ENCODE data around the gene HMGB3. TPM values are rescaled to one million over a fixed set of nuclear protein-coding genes. Genes with fewer than 3 reads are reported as not detected.
"Not testable (repeated sequence)": the region's sequence is repeated elsewhere in the genome, so short reads cannot be mapped to it uniquely, and the experiment has no call there.

The HMGB3 gene
- polyA plus RNA-seq, 4 donors: 14.1 to 53.7 (median 30.6) TPM

- FAIRE-seq (no peak), DNase-seq (no peak)
- Histone ChIP-seq H3K36me3 (ENCODE audit: control insufficient read depth in 3 of 3, insufficient read depth in 2 of 3, low read depth in 1 of 3, low read length in 3 of 3) (no peaks in the 10 kb centered on the region), H3K4me3 (ENCODE audit: low read depth in 1 of 3, low read length in 3 of 3) (no peak overlapping the region), H3K4me1 (ENCODE audit: control insufficient read depth in 3 of 3, insufficient read depth in 2 of 3, low read depth in 1 of 3, low read length in 2 of 3) (no peaks in the 10 kb centered on the region), H3K27me3 (ENCODE audit: control insufficient read depth in 3 of 3, insufficient read depth in 3 of 3, low read length in 3 of 3) (peaks cover 0 to 3% (median 0%) of the 10 kb centered on the region in 3 donors), H3K9me3 (ENCODE audit: control insufficient read depth in 2 of 2, insufficient read depth in 1 of 2, low read depth in 1 of 2, low read length in 1 of 2) (no peaks in the 10 kb centered on the region), H3K27ac (ENCODE audit: low read depth in 1 of 3, low read length in 2 of 3) (no peak overlapping the region)
- WGBS, 3 donors: 61 to 70% (median 63%) methylated on average over 9 of the region's 9 CpGs
These were observed 40.1 kb upstream of the HMGB3 start for GRCh38 chrX:150942942-150943594.

- DNase-seq (no peak), FAIRE-seq (no peak)
- H3K4me3 ChIP-seq (ENCODE audit: low read depth in 1 of 3, low read length in 3 of 3): no peak overlapping the region
- peaks cover 0 to 3% (median 0%) of the 10 kb centered on the region in 3 donors for H3K27me3 ChIP-seq (ENCODE audit: control insufficient read depth in 3 of 3, insufficient read depth in 3 of 3, low read length in 3 of 3)
- H3K4me1 ChIP-seq (ENCODE audit: control insufficient read depth in 3 of 3, insufficient read depth in 2 of 3, low read depth in 1 of 3, low read length in 2 of 3): no peaks in the 10 kb centered on the region
- 69 to 80% (median 75%) methylated on average over 2 to 3 of the region's 3 CpGs for WGBS, 3 donors
- H3K27ac ChIP-seq (ENCODE audit: low read depth in 1 of 3, low read length in 2 of 3): no peak overlapping the region
- no peaks in the 10 kb centered on the region for H3K36me3 ChIP-seq (ENCODE audit: control insufficient read depth in 3 of 3, insufficient read depth in 2 of 3, low read depth in 1 of 3, low read length in 3 of 3)
- no peaks in the 10 kb centered on the region for H3K9me3 ChIP-seq (ENCODE audit: control insufficient read depth in 2 of 2, insufficient read depth in 1 of 2, low read depth in 1 of 2, low read length in 1 of 2)
These were observed 38.9 kb upstream of the HMGB3 start for GRCh38 chrX:150944233-150944632.

GRCh38 chrX:150954951-150955350, 28.2 kb upstream of the HMGB3 start:
- 69 to 82% (median 72%) methylated on average over 3 of the region's 3 CpGs for WGBS, 3 donors
- DNase-seq (no peak), FAIRE-seq (no peak)
- no peaks in the 10 kb centered on the region for H3K36me3 ChIP-seq (ENCODE audit: control insufficient read depth in 3 of 3, insufficient read depth in 2 of 3, low read depth in 1 of 3, low read length in 3 of 3)
- no peak overlapping the region for H3K27ac ChIP-seq (ENCODE audit: low read depth in 1 of 3, low read length in 2 of 3)
- H3K9me3 ChIP-seq (ENCODE audit: control insufficient read depth in 2 of 2, insufficient read depth in 1 of 2, low read depth in 1 of 2, low read length in 1 of 2): no peaks in the 10 kb centered on the region
- H3K4me1 ChIP-seq (ENCODE audit: control insufficient read depth in 3 of 3, insufficient read depth in 2 of 3, low read depth in 1 of 3, low read length in 2 of 3): no peaks in the 10 kb centered on the region
- no peak overlapping the region for H3K4me3 ChIP-seq (ENCODE audit: low read depth in 1 of 3, low read length in 3 of 3)
- H3K27me3 ChIP-seq (ENCODE audit: control insufficient read depth in 3 of 3, insufficient read depth in 3 of 3, low read length in 3 of 3): peaks cover 0 to 2% (median 0%) of the 10 kb centered on the region in 3 donors

GRCh38 chrX:150955590-150955989, 27.5 kb upstream of the HMGB3 start:
- WGBS, 3 donors: 79 to 93% (median 84%) methylated on average over 2 of the region's 2 CpGs

GRCh38 chrX:150958177-150958576, 25.0 kb upstream of the HMGB3 start:
- Histone ChIP-seq H3K4me1 (ENCODE audit: control insufficient read depth in 3 of 3, insufficient read depth in 2 of 3, low read depth in 1 of 3, low read length in 2 of 3) (no peaks in the 10 kb centered on the region), H3K4me3 (ENCODE audit: low read depth in 1 of 3, low read length in 3 of 3) (no peak overlapping the region), H3K27ac (ENCODE audit: low read depth in 1 of 3, low read length in 2 of 3) (no peak overlapping the region), H3K27me3 (ENCODE audit: control insufficient read depth in 3 of 3, insufficient read depth in 3 of 3, low read length in 3 of 3) (peaks cover 0 to 2% (median 0%) of the 10 kb centered on the region in 3 donors), H3K9me3 (ENCODE audit: control insufficient read depth in 2 of 2, insufficient read depth in 1 of 2, low read depth in 1 of 2, low read length in 1 of 2) (no peaks in the 10 kb centered on the region), H3K36me3 (ENCODE audit: control insufficient read depth in 3 of 3, insufficient read depth in 2 of 3, low read depth in 1 of 3, low read length in 3 of 3) (no peaks in the 10 kb centered on the region)
- no peak for DNase-seq
- FAIRE-seq: no peak
- 59 to 100% (median 63%) methylated on average over 1 of the region's 1 CpG for WGBS, 3 donors

More at GRCh38 chrX:150955590-150955989, 27.5 kb upstream of the HMGB3 start:
- H3K27me3 ChIP-seq (ENCODE audit: control insufficient read depth in 3 of 3, insufficient read depth in 3 of 3, low read length in 3 of 3): peaks cover 0 to 2% (median 0%) of the 10 kb centered on the region in 3 donors
- H3K36me3 ChIP-seq (ENCODE audit: control insufficient read depth in 3 of 3, insufficient read depth in 2 of 3, low read depth in 1 of 3, low read length in 3 of 3): no peaks in the 10 kb centered on the region
- H3K4me3 ChIP-seq (ENCODE audit: low read depth in 1 of 3, low read length in 3 of 3): no peak overlapping the region
- no peak for DNase-seq
- H3K27ac ChIP-seq (ENCODE audit: low read depth in 1 of 3, low read length in 2 of 3): no peak overlapping the region
- no peaks in the 10 kb centered on the region for H3K4me1 ChIP-seq (ENCODE audit: control insufficient read depth in 3 of 3, insufficient read depth in 2 of 3, low read depth in 1 of 3, low read length in 2 of 3)
- H3K9me3 ChIP-seq (ENCODE audit: control insufficient read depth in 2 of 2, insufficient read depth in 1 of 2, low read depth in 1 of 2, low read length in 1 of 2): no peaks in the 10 kb centered on the region
- no peak for FAIRE-seq

GRCh38 chrX:150959557-150959956, 23.6 kb upstream of the HMGB3 start:
- FAIRE-seq (no peak), DNase-seq (no peak)
- no peaks in the 10 kb centered on the region for H3K4me1 ChIP-seq (ENCODE audit: control insufficient read depth in 3 of 3, insufficient read depth in 2 of 3, low read depth in 1 of 3, low read length in 2 of 3)
- no peak overlapping the region for H3K4me3 ChIP-seq (ENCODE audit: low read depth in 1 of 3, low read length in 3 of 3)
- H3K36me3 ChIP-seq (ENCODE audit: control insufficient read depth in 3 of 3, insufficient read depth in 2 of 3, low read depth in 1 of 3, low read length in 3 of 3): no peaks in the 10 kb centered on the region
- H3K27me3 ChIP-seq (ENCODE audit: control insufficient read depth in 3 of 3, insufficient read depth in 3 of 3, low read length in 3 of 3): no peaks in the 10 kb centered on the region
- H3K27ac ChIP-seq (ENCODE audit: low read depth in 1 of 3, low read length in 2 of 3): no peak overlapping the region
- WGBS, 3 donors: 68 to 81% (median 75%) methylated on average over 2 of the region's 2 CpGs
- H3K9me3 ChIP-seq (ENCODE audit: control insufficient read depth in 2 of 2, insufficient read depth in 1 of 2, low read depth in 1 of 2, low read length in 1 of 2): no peaks in the 10 kb centered on the region

- Histone ChIP-seq H3K27me3 (ENCODE audit: control insufficient read depth in 3 of 3, insufficient read depth in 3 of 3, low read length in 3 of 3) (no peaks in the 10 kb centered on the region), H3K36me3 (ENCODE audit: control insufficient read depth in 3 of 3, insufficient read depth in 2 of 3, low read depth in 1 of 3, low read length in 3 of 3) (no peaks in the 10 kb centered on the region), H3K9me3 (ENCODE audit: control insufficient read depth in 2 of 2, insufficient read depth in 1 of 2, low read depth in 1 of 2, low read length in 1 of 2) (no peaks in the 10 kb centered on the region), H3K27ac (ENCODE audit: low read depth in 1 of 3, low read length in 2 of 3) (no peak overlapping the region), H3K4me1 (ENCODE audit: control insufficient read depth in 3 of 3, insufficient read depth in 2 of 3, low read depth in 1 of 3, low read length in 2 of 3) (no peaks in the 10 kb centered on the region), H3K4me3 (ENCODE audit: low read depth in 1 of 3, low read length in 3 of 3) (no peak overlapping the region)
- FAIRE-seq: no peak
- no peak for DNase-seq
- WGBS, 3 donors: 81 to 89% (median 83%) methylated on average over 7 of the region's 7 CpGs
These were observed 21.5 kb upstream of the HMGB3 start for GRCh38 chrX:150961631-150962030.

- FAIRE-seq; H3K27me3 ChIP-seq (ENCODE audit: control insufficient read depth in 3 of 3, insufficient read depth in 3 of 3, low read length in 3 of 3): not testable (repeated sequence)
- 88 to 96% (median 89%) methylated on average over 8 to 12 of the region's 12 CpGs for WGBS, 3 donors
These were observed 18.7 kb upstream of the HMGB3 start for GRCh38 chrX:150964416-150964815.

GRCh38 chrX:150966235-150966634, 16.9 kb upstream of the HMGB3 start:
- Histone ChIP-seq H3K27me3 (ENCODE audit: control insufficient read depth in 3 of 3, insufficient read depth in 3 of 3, low read length in 3 of 3) (peaks cover 0 to 2% (median 0%) of the 10 kb centered on the region in 3 donors), H3K9me3 (ENCODE audit: control insufficient read depth in 2 of 2, insufficient read depth in 1 of 2, low read depth in 1 of 2, low read length in 1 of 2) (no peaks in the 10 kb centered on the region), H3K4me1 (ENCODE audit: control insufficient read depth in 3 of 3, insufficient read depth in 2 of 3, low read depth in 1 of 3, low read length in 2 of 3) (no peaks in the 10 kb centered on the region), H3K4me3 (ENCODE audit: low read depth in 1 of 3, low read length in 3 of 3) (no peak overlapping the region), H3K27ac (ENCODE audit: low read depth in 1 of 3, low read length in 2 of 3) (no peak overlapping the region), H3K36me3 (ENCODE audit: control insufficient read depth in 3 of 3, insufficient read depth in 2 of 3, low read depth in 1 of 3, low read length in 3 of 3) (no peaks in the 10 kb centered on the region)
- DNase-seq (no peak), FAIRE-seq (no peak)
- 41 to 73% (median 70%) methylated on average over 11 of the region's 11 CpGs for WGBS, 3 donors

More at GRCh38 chrX:150964416-150964815, 18.7 kb upstream of the HMGB3 start:
- H3K4me1 ChIP-seq (ENCODE audit: control insufficient read depth in 3 of 3, insufficient read depth in 2 of 3, low read depth in 1 of 3, low read length in 2 of 3); H3K27ac ChIP-seq (ENCODE audit: low read depth in 1 of 3, low read length in 2 of 3); H3K36me3 ChIP-seq (ENCODE audit: control insufficient read depth in 3 of 3, insufficient read depth in 2 of 3, low read depth in 1 of 3, low read length in 3 of 3); H3K4me3 ChIP-seq (ENCODE audit: low read depth in 1 of 3, low read length in 3 of 3); H3K9me3 ChIP-seq (ENCODE audit: control insufficient read depth in 2 of 2, insufficient read depth in 1 of 2, low read depth in 1 of 2, low read length in 1 of 2); DNase-seq: not testable (repeated sequence)

Data from small intestine (tissue), 7 donors.